ENCODE data around the gene KLHL8.

The KLHL8 gene

DNA sequence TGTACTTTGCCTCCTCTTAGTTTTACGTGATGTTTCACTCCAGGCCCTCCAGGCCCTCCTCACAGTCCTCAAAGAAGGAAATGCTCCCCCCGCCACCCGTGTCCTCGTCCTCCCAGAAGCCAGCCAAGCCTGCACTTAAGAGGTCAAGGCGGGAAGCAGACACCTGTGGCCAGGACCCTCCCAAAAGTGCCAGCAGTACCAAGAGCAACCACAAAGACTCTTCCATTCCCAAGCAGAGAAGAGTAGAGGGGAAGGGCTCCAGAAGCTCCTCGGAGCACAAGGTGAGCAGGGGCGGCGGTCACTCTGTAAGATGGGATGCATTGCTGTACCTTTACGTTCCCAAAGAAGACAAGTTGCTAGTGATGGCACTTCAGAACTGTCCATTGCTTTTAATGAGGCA lies 94.4 kb downstream of the KLHL8 start:
- 0 out of 2 replicates have a peak, but pooled peaks cover 4% of the 10 kb centered on the region for H3K4me1 ChIP-seq (ENCODE audit: control insufficient read depth, low read length)
- no peaks in the 10 kb centered on the region for H3K27me3 ChIP-seq (ENCODE audit: control insufficient read depth, low read length)
- H3K36me3 ChIP-seq (ENCODE audit: control insufficient read depth, low read length) = peaks cover 8% of the 10 kb centered on the region; the same call in 1 of the 2 replicates
- H3K9me3 ChIP-seq (ENCODE audit: control insufficient read depth, insufficient read depth, low read length) = no peaks in the 10 kb centered on the region
- H3K27ac ChIP-seq (ENCODE audit: low read depth, low read length) = no peak overlapping the region
- no peaks in the 10 kb centered on the region for H3K9me2 ChIP-seq (replicated peaks; ENCODE audit: control insufficient read depth, low read length)
- no peak overlapping the region for H3K4me2 ChIP-seq (ENCODE audit: low read length)
- no peaks in the 10 kb centered on the region for H3F3A ChIP-seq (ENCODE audit: control insufficient read depth, insufficient read depth)
- no peak for TF ChIP-seq EZH2phosphoT487 (IDR thresholded peaks at IDR 0.05; ENCODE audit: borderline replicate concordance, low read length)
- TF ChIP-seq, protein P1, sequence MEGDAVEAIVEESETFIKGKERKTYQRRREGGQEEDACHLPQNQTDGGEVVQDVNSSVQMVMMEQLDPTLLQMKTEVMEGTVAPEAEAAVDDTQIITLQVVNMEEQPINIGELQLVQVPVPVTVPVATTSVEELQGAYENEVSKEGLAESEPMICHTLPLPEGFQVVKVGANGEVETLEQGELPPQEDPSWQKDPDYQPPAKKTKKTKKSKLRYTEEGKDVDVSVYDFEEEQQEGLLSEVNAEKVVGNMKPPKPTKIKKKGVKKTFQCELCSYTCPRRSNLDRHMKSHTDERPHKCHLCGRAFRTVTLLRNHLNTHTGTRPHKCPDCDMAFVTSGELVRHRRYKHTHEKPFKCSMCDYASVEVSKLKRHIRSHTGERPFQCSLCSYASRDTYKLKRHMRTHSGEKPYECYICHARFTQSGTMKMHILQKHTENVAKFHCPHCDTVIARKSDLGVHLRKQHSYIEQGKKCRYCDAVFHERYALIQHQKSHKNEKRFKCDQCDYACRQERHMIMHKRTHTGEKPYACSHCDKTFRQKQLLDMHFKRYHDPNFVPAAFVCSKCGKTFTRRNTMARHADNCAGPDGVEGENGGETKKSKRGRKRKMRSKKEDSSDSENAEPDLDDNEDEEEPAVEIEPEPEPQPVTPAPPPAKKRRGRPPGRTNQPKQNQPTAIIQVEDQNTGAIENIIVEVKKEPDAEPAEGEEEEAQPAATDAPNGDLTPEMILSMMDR (IDR thresholded peaks at IDR 0.05; ENCODE audit: low read depth, low read length, poor library complexity, severe bottlenecking) = no peak
- no peak overlapping the region for H3K4me3 ChIP-seq (ENCODE audit: low read length)
- H4K20me1 ChIP-seq (ENCODE audit: control insufficient read depth, insufficient read depth, low read depth, low read length) = no peaks in the 10 kb centered on the region
- no peaks in the 10 kb centered on the region for H3K79me2 ChIP-seq (ENCODE audit: control insufficient read depth, low read length)

GRCh38 chr4:87122252-87122651 lies 98.2 kb downstream of the KLHL8 start:
- H3K27ac ChIP-seq (ENCODE audit: low read depth, low read length) = no peak overlapping the region
- H3K4me3 ChIP-seq (ENCODE audit: low read length) = no peak overlapping the region
- H3K4me1 ChIP-seq (ENCODE audit: control insufficient read depth, low read length) = 0 out of 2 replicates have a peak, but pooled peaks cover 4% of the 10 kb centered on the region
- H3K79me2 ChIP-seq (ENCODE audit: control insufficient read depth, low read length) = no peaks in the 10 kb centered on the region
- no peaks in the 10 kb centered on the region for H3K9me3 ChIP-seq (ENCODE audit: control insufficient read depth, insufficient read depth, low read length)
- H3K9me2 ChIP-seq (replicated peaks; ENCODE audit: control insufficient read depth, low read length) = no peaks in the 10 kb centered on the region
- no peak overlapping the region for H3K4me2 ChIP-seq (ENCODE audit: low read length)
- no peaks in the 10 kb centered on the region for H4K20me1 ChIP-seq (ENCODE audit: control insufficient read depth, insufficient read depth, low read depth, low read length)
- 0 out of 2 replicates have a peak, but pooled peaks cover 3% of the 10 kb centered on the region for H3K36me3 ChIP-seq (ENCODE audit: control insufficient read depth, low read length)
- no peaks in the 10 kb centered on the region for H3F3A ChIP-seq (ENCODE audit: control insufficient read depth, insufficient read depth)
- no peaks in the 10 kb centered on the region for H3K27me3 ChIP-seq (ENCODE audit: control insufficient read depth, low read length)
- TF ChIP-seq, protein P1 (IDR thresholded peaks at IDR 0.05; ENCODE audit: low read depth, low read length, poor library complexity, severe bottlenecking) = no peak
- TF ChIP-seq EZH2phosphoT487 (IDR thresholded peaks at IDR 0.05; ENCODE audit: borderline replicate concordance, low read length) = no peak

GRCh38 chr4:87121341-87122065 lies 98.9 kb downstream of the KLHL8 start:
- Histone ChIP-seq H3K9me2 (replicated peaks; ENCODE audit: control insufficient read depth, low read length) (no peaks in the 10 kb centered on the region), H3K4me3 (ENCODE audit: low read length) (no peak overlapping the region), H3K36me3 (ENCODE audit: control insufficient read depth, low read length) (0 out of 2 replicates have a peak, but pooled peaks cover 3% of the 10 kb centered on the region), H4K20me1 (ENCODE audit: control insufficient read depth, insufficient read depth, low read depth, low read length) (no peaks in the 10 kb centered on the region), H3K4me2 (ENCODE audit: low read length) (no peak overlapping the region), H3K27me3 (ENCODE audit: control insufficient read depth, low read length) (no peaks in the 10 kb centered on the region), H3F3A (ENCODE audit: control insufficient read depth, insufficient read depth) (no peaks in the 10 kb centered on the region), H3K9me3 (ENCODE audit: control insufficient read depth, insufficient read depth, low read length) (no peaks in the 10 kb centered on the region), H3K27ac (ENCODE audit: low read depth, low read length) (no peak overlapping the region), H3K4me1 (ENCODE audit: control insufficient read depth, low read length) (0 out of 2 replicates have a peak, but pooled peaks cover 4% of the 10 kb centered on the region), H3K79me2 (ENCODE audit: control insufficient read depth, low read length) (no peaks in the 10 kb centered on the region)
- TF ChIP-seq EZH2phosphoT487 (IDR thresholded peaks at IDR 0.05; ENCODE audit: borderline replicate concordance, low read length) = no peak
- TF ChIP-seq, protein P1 (IDR thresholded peaks at IDR 0.05; ENCODE audit: low read depth, low read length, poor library complexity, severe bottlenecking) = no peak

Measured in DOHH2 (cell line).